Hepatocyte (in vitro differentiated cells): ENCODE measurements around the gene CAMK4.

ENCODE experiments used
- CTCF ChIP-seq: fragments of 200-600 bp; sonication (generic); IDR thresholded peaks from 2 replicates; pipeline ENCODE4 v1.5.1; 2016; ENCODE audit warnings: antibody characterized with exemption, mild to moderate bottlenecking; ENCODE audit not compliant: poor library complexity
- EZH2 ChIP-seq: fragments of 200-600 bp; sonication (generic); IDR thresholded peaks from 2 replicates; pipeline ENCODE4 v1.6.1; 2016; ENCODE audit warnings: antibody characterized with exemption, mild to moderate bottlenecking, borderline replicate concordance

- TF ChIP-seq EZH2 (no peak), CTCF (no peak)
Observed at GRCh38 chr5:111511831-111512374, 287.7 kb downstream of the CAMK4 start.
